ENCODE measurements around the gene PTGDR2.

The PTGDR2 gene

DNA sequence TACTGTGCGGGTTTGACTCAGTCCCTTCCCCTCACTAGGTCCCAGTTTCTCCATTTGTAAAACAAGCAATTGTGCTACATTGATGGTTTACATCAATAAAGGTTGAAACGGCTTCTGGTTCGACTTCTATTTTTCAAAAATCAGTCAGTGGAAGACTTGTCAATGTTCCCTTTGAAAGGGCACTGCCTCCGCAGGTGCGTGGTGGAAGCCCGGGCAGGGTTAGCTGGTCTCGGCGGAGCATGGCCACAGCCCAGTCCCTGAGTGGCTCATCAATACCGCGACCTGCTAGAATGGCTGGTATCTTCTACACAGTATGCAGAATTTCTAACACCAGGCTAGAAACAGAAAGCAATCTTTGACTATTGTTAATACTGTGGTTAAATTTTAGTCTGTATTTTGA lies 54.6 kb downstream of the PTGDR2 start:
- TF ChIP-seq, protein P1, sequence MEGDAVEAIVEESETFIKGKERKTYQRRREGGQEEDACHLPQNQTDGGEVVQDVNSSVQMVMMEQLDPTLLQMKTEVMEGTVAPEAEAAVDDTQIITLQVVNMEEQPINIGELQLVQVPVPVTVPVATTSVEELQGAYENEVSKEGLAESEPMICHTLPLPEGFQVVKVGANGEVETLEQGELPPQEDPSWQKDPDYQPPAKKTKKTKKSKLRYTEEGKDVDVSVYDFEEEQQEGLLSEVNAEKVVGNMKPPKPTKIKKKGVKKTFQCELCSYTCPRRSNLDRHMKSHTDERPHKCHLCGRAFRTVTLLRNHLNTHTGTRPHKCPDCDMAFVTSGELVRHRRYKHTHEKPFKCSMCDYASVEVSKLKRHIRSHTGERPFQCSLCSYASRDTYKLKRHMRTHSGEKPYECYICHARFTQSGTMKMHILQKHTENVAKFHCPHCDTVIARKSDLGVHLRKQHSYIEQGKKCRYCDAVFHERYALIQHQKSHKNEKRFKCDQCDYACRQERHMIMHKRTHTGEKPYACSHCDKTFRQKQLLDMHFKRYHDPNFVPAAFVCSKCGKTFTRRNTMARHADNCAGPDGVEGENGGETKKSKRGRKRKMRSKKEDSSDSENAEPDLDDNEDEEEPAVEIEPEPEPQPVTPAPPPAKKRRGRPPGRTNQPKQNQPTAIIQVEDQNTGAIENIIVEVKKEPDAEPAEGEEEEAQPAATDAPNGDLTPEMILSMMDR (IDR thresholded peaks at IDR 0.05; ENCODE audit: insufficient read depth, low read depth, low read length, missing control alignments) = no peak
- no peak overlapping the region for H3K4me3 ChIP-seq (ENCODE audit: low read depth, low read length)
- DNase-seq (ENCODE audit: low read depth) = no peak
